T-cell (primary cell): Measurements from ENCODE around the gene DERL2. TPM values are rescaled to one million over a fixed set of nuclear protein-coding genes. Genes with fewer than 3 reads are reported as not detected.

Source experiments
- ATAC-seq, 4 experiments: fragments of 200-7000 bp in 3 of 4; fragments of 150-1000 bp in 1 of 4; cut with Tn5 transposase; replicated peaks in 1 of 4; 1 replicate in 3 of 4; 2 replicates in 1 of 4; pipeline ENCODE4 v1.10.0; 2021; ENCODE audit warnings: moderate library complexity in 3 of 4, mild to moderate bottlenecking in 2 of 4, moderate number of reproducible peaks in 1 of 4
- CTCF ChIA-PET, 2 donors: fragments of 300-600 bp; sonication (Branson Sonifier 250); formaldehyde crosslinking; loops; one replicate each; lab custom pipeline; 2022; ENCODE audit warnings: antibody characterized with exemption in 2 of 2; lab: Charles Lee
- POLR2A ChIA-PET, 2 donors: fragments of 300-600 bp; sonication (Branson Sonifier 250); formaldehyde crosslinking; loops; one replicate each; lab custom pipeline; 2022; ENCODE audit warnings: antibody characterized with exemption in 2 of 2; lab: Charles Lee
- DNase-seq, 35 experiments: peaks; one replicate each; pipeline versions ENCODE4 v3.0.0 to v3.0.0-alpha.2; 2013 to 2023
- H3K27ac ChIP-seq: one replicate; pipeline ENCODE4 v1.5.1; 2013; ENCODE audit warnings: low read length
- H3K27me3 ChIP-seq, 2 experiments: replicated peaks in 1 of 2; 1 replicate in 1 of 2; 2 replicates in 1 of 2; pipeline versions ENCODE4 v1.6.1 to v1.7.0; 2013; ENCODE audit warnings: low read length in 1 of 2, mixed read lengths in 1 of 2; ENCODE audit not compliant: control insufficient read depth in 2 of 2, insufficient read depth in 2 of 2; ENCODE audit errors: extremely low read depth in 1 of 2
- H3K36me3 ChIP-seq, 2 donors: 1 replicate in 1 of 2; 2 replicates in 1 of 2; pipeline versions ENCODE4 v1.6.1 to v1.7.0; 2013; ENCODE audit warnings: low read length in 1 of 2; ENCODE audit not compliant: control insufficient read depth in 2 of 2, insufficient read depth in 1 of 2; ENCODE audit errors: extremely low read depth in 1 of 2
- H3K4me1 ChIP-seq, 2 experiments: 1 replicate in 1 of 2; 2 replicates in 1 of 2; pipeline versions ENCODE4 v1.6.1 to v1.7.0; 2013; ENCODE audit warnings: low read length in 2 of 2, mixed read lengths in 1 of 2; ENCODE audit not compliant: insufficient read depth in 2 of 2, control insufficient read depth in 1 of 2; ENCODE audit errors: extremely low read depth in 1 of 2
- H3K4me3 ChIP-seq, 2 donors: 1 replicate in 1 of 2; 2 replicates in 1 of 2; pipeline versions ENCODE4 v1.5.1 to v1.7.0; 2013; ENCODE audit warnings: mild to moderate bottlenecking in 2 of 2, low read length in 1 of 2, moderate library complexity in 1 of 2; ENCODE audit not compliant: control insufficient read depth in 1 of 2; ENCODE audit errors: extremely low read depth in 1 of 2
- H3K9me3 ChIP-seq: 2 replicates; pipeline ENCODE4 v1.7.0; 2013
- H3K27ac Mint-ChIP-seq, 2 donors: one replicate each; pipeline ENCODE4 v1.8.0; 2020 to 2021; ENCODE audit warnings: mild to moderate bottlenecking in 2 of 2, mixed read lengths in 2 of 2
- H3K27me3 Mint-ChIP-seq, 2 donors: one replicate each; pipeline ENCODE4 v1.8.0; 2021 to 2022; ENCODE audit warnings: mixed read lengths in 2 of 2
- H3K36me3 Mint-ChIP-seq: one replicate; pipeline ENCODE4 v1.8.0; 2021; ENCODE audit warnings: mixed read lengths
- H3K4me1 Mint-ChIP-seq, 3 donors: one replicate each; pipeline ENCODE4 v1.8.0; 2020 to 2022; ENCODE audit warnings: mixed read lengths in 3 of 3, mild to moderate bottlenecking in 1 of 3
- H3K4me3 Mint-ChIP-seq, 3 donors: one replicate each; pipeline ENCODE4 v1.8.0; 2020 to 2022; ENCODE audit warnings: mild to moderate bottlenecking in 3 of 3, mixed read lengths in 3 of 3, moderate library complexity in 3 of 3
- H3K9me3 Mint-ChIP-seq, 3 donors: one replicate each; pipeline ENCODE4 v1.8.0; 2020 to 2022; ENCODE audit warnings: mixed read lengths in 3 of 3
- WGBS: methylation state at CpG from one replicate; pipeline ENCODE4 v1.1.5; 2013; ENCODE audit warnings: missing lambda C conversion rate; ENCODE audit not compliant: insufficient coverage; 5-methylcytosine and 5-hydroxymethylcytosine counted together
- total RNA-seq, 35 experiments: library from RNA in 6 of 35; stranded (reverse) in 6 of 35; fragments of 120-200 nt in 1 of 35; gene quantifications; one replicate each; pipeline versions ENCODE4 v1.2.1 to v1.2.4 and lab custom pipeline; 2013 to 2026

The DERL2 gene
- total RNA-seq, 5 donors from 2014 or later (not counting 1 experiment from before 2014, with no cell fraction given), result 58.2 to 73.9 (median 64.0) TPM

GRCh38 chr17:5530265-5531084 is 44.5 kb upstream of the DERL2 start:
- CTCF ChIA-PET, result no interaction called here
- Histone ChIP-seq H3K27me3 (no peaks in the 10 kb centered on the region), H3K4me1 (no peaks in the 10 kb centered on the region), H3K9me3 (no peaks in the 10 kb centered on the region), H3K36me3 (peaks cover 24 to 79% of the 10 kb centered on the region in 2 donors), H3K27ac (no peak overlapping the region), H3K4me3 (no peak overlapping the region)
- POLR2A ChIA-PET, result interaction anchor here in 1 of 2 donors (0.7 kb wide), 1 partner anchor 278 kb away, joined by 9 read pairs; no protein-coding TSS in a partner anchor
- no peak for DNase-seq
- no peaks in the 10 kb centered on the region for H3K9me3 Mint-ChIP-seq
- ATAC-seq, result no peak
- no peaks in the 10 kb centered on the region for H3K27me3 Mint-ChIP-seq
- H3K4me1 Mint-ChIP-seq, result no peaks in the 10 kb centered on the region
- H3K4me3 Mint-ChIP-seq, result no peak overlapping the region
- peaks cover 62% of the 10 kb centered on the region for H3K36me3 Mint-ChIP-seq
- H3K27ac Mint-ChIP-seq, result no peak overlapping the region
- 97% methylated on average over 5 of the region's 12 CpGs for WGBS

GRCh38 chr17:5527601-5528250 is 41.7 kb upstream of the DERL2 start:
- Histone ChIP-seq H3K4me3 (no peak overlapping the region), H3K36me3 (peaks cover 16 to 80% of the 10 kb centered on the region in 2 donors), H3K27ac (no peak overlapping the region), H3K4me1 (no peaks in the 10 kb centered on the region), H3K27me3 (no peaks in the 10 kb centered on the region), H3K9me3 (no peaks in the 10 kb centered on the region)
- ChIA-PET POLR2A (no interaction called here), CTCF (no interaction called here)
- H3K27me3 Mint-ChIP-seq, result no peaks in the 10 kb centered on the region
- H3K36me3 Mint-ChIP-seq, result peaks cover 61% of the 10 kb centered on the region
- no peaks in the 10 kb centered on the region for H3K9me3 Mint-ChIP-seq
- no peaks in the 10 kb centered on the region for H3K4me1 Mint-ChIP-seq
- H3K4me3 Mint-ChIP-seq, result no peak overlapping the region
- WGBS, result 96% methylated on average over 5 of the region's 9 CpGs
- peak overlapping the region in 1 of 2 donors; percentile 44 for H3K27ac Mint-ChIP-seq
- ATAC-seq (peak in 1 of 4 experiments; percentile 16), DNase-seq (no peak)

- ATAC-seq, result peak in 1 of 4 experiments; percentile 16
- H3K27ac Mint-ChIP-seq, result peak overlapping the region in 1 of 2 donors; percentile 44
- no peaks in the 10 kb centered on the region for H3K4me1 ChIP-seq
Measured at GRCh38 chr17:5526821-5527598, 41.0 kb upstream of the DERL2 start.

GRCh38 chr17:5523249-5523648 is 37.3 kb upstream of the DERL2 start:
- no peaks in the 10 kb centered on the region for H3K27me3 Mint-ChIP-seq
- no peak overlapping the region for H3K4me3 ChIP-seq
- no peak overlapping the region for H3K4me3 Mint-ChIP-seq
- ChIA-PET POLR2A (interaction anchor here in 1 of 2 donors (0.6 kb wide), 1 partner anchor 108 kb away, joined by 3 read pairs; no protein-coding TSS in a partner anchor), CTCF (no interaction called here)
- H3K4me1 Mint-ChIP-seq, result no peaks in the 10 kb centered on the region
- 88% methylated on average over 4 of the region's 5 CpGs for WGBS
- no peak overlapping the region for H3K27ac ChIP-seq
- no peaks in the 10 kb centered on the region for H3K9me3 Mint-ChIP-seq
- ATAC-seq (no peak), DNase-seq (no peak)
- peaks cover 15 to 75% of the 10 kb centered on the region in 2 donors for H3K36me3 ChIP-seq
- H3K9me3 ChIP-seq, result no peaks in the 10 kb centered on the region
- peak overlapping the region in 1 of 2 donors; percentile 40 for H3K27ac Mint-ChIP-seq
- H3K4me1 ChIP-seq, result no peaks in the 10 kb centered on the region
- no peaks in the 10 kb centered on the region for H3K27me3 ChIP-seq
- peaks cover 50% of the 10 kb centered on the region for H3K36me3 Mint-ChIP-seq

More at GRCh38 chr17:5526821-5527598, 41.0 kb upstream of the DERL2 start:
- H3K4me1 Mint-ChIP-seq, result no peaks in the 10 kb centered on the region
- DNase-seq, result peak in 1 of 35 experiments; percentile 7
- no peak overlapping the region for H3K4me3 ChIP-seq
- H3K9me3 Mint-ChIP-seq, result no peaks in the 10 kb centered on the region
- peaks cover 60% of the 10 kb centered on the region for H3K36me3 Mint-ChIP-seq
- H3K36me3 ChIP-seq, result peaks cover 15 to 80% of the 10 kb centered on the region in 2 donors
- no peak overlapping the region for H3K27ac ChIP-seq
- no peaks in the 10 kb centered on the region for H3K9me3 ChIP-seq
- H3K27me3 Mint-ChIP-seq, result no peaks in the 10 kb centered on the region
- H3K27me3 ChIP-seq, result no peaks in the 10 kb centered on the region
- ChIA-PET POLR2A (no interaction called here), CTCF (no interaction called here)
- no peak overlapping the region for H3K4me3 Mint-ChIP-seq
- 55% methylated on average over 13 of the region's 14 CpGs for WGBS

- ChIA-PET POLR2A (no interaction called here), CTCF (interaction anchor here in 1 of 2 donors (0.6 kb wide), 1 partner anchor 287 kb away, joined by 8 read pairs; no protein-coding TSS in a partner anchor)
- Histone ChIP-seq H3K9me3 (no peaks in the 10 kb centered on the region), H3K4me1 (no peaks in the 10 kb centered on the region), H3K27ac (no peak overlapping the region), H3K4me3 (no peak overlapping the region), H3K27me3 (no peaks in the 10 kb centered on the region), H3K36me3 (peaks cover 15 to 75% of the 10 kb centered on the region in 2 donors)
- H3K9me3 Mint-ChIP-seq, result no peaks in the 10 kb centered on the region
- ATAC-seq (no peak), DNase-seq (no peak)
- H3K27me3 Mint-ChIP-seq, result no peaks in the 10 kb centered on the region
- 100% methylated on average over 1 of the region's 1 CpG for WGBS
- peak overlapping the region in 1 of 2 donors; percentile 11 for H3K27ac Mint-ChIP-seq
- no peak overlapping the region for H3K4me3 Mint-ChIP-seq
- H3K36me3 Mint-ChIP-seq, result peaks cover 52% of the 10 kb centered on the region
- H3K4me1 Mint-ChIP-seq, result peaks cover 0 to 4% (median 0%) of the 10 kb centered on the region in 3 donors
Measured at GRCh38 chr17:5522476-5522875, 36.5 kb upstream of the DERL2 start.
